NCI-H1417 treated with DMSO at 0.1 percent for 48 hours (cell line): ENCODE results near the gene INPP5A.

Experiments used
- DNase-seq: peaks from one replicate; lab custom pipeline; 2025; lab: John Stamatoyannopoulos, UW

Gene INPP5A

GRCh38 chr10:132645630-132646442 is 108.2 kb downstream of the INPP5A start:
- DNase-seq: no peak

GRCh38 chr10:132646443-132647097 is 109.0 kb downstream of the INPP5A start:
- no peak for DNase-seq

GRCh38 chr10:132647424-132647823 is 109.8 kb downstream of the INPP5A start:
- no peak for DNase-seq

GRCh38 chr10:132648072-132648850 is 110.7 kb downstream of the INPP5A start:
- DNase-seq: no peak

- DNase-seq: no peak
Observed at GRCh38 chr10:132648851-132649528, 111.4 kb downstream of the INPP5A start.

- no peak for DNase-seq
Observed at GRCh38 chr10:132649651-132650360, 112.2 kb downstream of the INPP5A start.

- DNase-seq: no peak
Observed at GRCh38 chr10:132650611-132651250, 113.1 kb downstream of the INPP5A start.

GRCh38 chr10:132651511-132652029 is 114.0 kb downstream of the INPP5A start:
- DNase-seq: no peak

- no peak for DNase-seq
Observed at GRCh38 chr10:132652446-132652845, 114.9 kb downstream of the INPP5A start.

GRCh38 chr10:132652936-132653590 is 115.5 kb downstream of the INPP5A start:
- no peak for DNase-seq

- no peak for DNase-seq
Observed at GRCh38 chr10:132653721-132654120, 116.1 kb downstream of the INPP5A start.

GRCh38 chr10:132654121-132654571 is 116.6 kb downstream of the INPP5A start:
- DNase-seq: no peak

GRCh38 chr10:132654708-132655661 is 117.4 kb downstream of the INPP5A start:
- no peak for DNase-seq

- no peak for DNase-seq
Observed at GRCh38 chr10:132655735-132656134, 118.1 kb downstream of the INPP5A start.

GRCh38 chr10:132656283-132657126 is 118.9 kb downstream of the INPP5A start:
- DNase-seq: no peak

GRCh38 chr10:132657127-132657706 is 119.6 kb downstream of the INPP5A start:
- DNase-seq: no peak

- DNase-seq: no peak
Observed at GRCh38 chr10:132657748-132658147, 120.2 kb downstream of the INPP5A start.
